Brain microvascular endothelial cell (primary cell): Measurements from ENCODE around the gene SCN3A.

ENCODE experiments used
- DNase-seq: peaks from one replicate; pipeline ENCODE4 v3.0.0-alpha.2; 2020
- H3K27ac ChIP-seq: fragments of 250-450 bp; sonication (Bioruptor Pico); 2 replicates; pipeline ENCODE4 v1.5.1; 2020; ENCODE audit warnings: mild to moderate bottlenecking, moderate library complexity
- H3K27me3 ChIP-seq: fragments of 250-450 bp; sonication (Bioruptor Pico); replicated peaks from 2 replicates; pipeline ENCODE4 v1.5.1; 2020; ENCODE audit warnings: mild to moderate bottlenecking
- H3K36me3 ChIP-seq: fragments of 250-450 bp; sonication (Bioruptor Pico); replicated peaks from 2 replicates; pipeline ENCODE4 v1.5.1; 2020; ENCODE audit warnings: mild to moderate bottlenecking
- H3K4me3 ChIP-seq: 2 replicates; pipeline ENCODE4 v1.5.1; 2011; ENCODE audit warnings: low read depth, mild to moderate bottlenecking, control low read depth, low read length, moderate library complexity
- in situ Hi-C: cut with HindIII; loops from 2 replicates; pipeline ENCODE4 v1.10.0; 2017; ENCODE audit warnings: low sequenced_read_pairs, low pct_ligation_motif_present
- TF ChIP-seq, protein P1 (sequence below): IDR thresholded peaks from 2 replicates; pipeline ENCODE4 v1.5.1; 2011; ENCODE audit warnings: low read depth, mild to moderate bottlenecking, moderate library complexity, low read length, control low read depth, inconsistent platforms; ENCODE audit errors: missing control alignments

The SCN3A gene

DNA sequence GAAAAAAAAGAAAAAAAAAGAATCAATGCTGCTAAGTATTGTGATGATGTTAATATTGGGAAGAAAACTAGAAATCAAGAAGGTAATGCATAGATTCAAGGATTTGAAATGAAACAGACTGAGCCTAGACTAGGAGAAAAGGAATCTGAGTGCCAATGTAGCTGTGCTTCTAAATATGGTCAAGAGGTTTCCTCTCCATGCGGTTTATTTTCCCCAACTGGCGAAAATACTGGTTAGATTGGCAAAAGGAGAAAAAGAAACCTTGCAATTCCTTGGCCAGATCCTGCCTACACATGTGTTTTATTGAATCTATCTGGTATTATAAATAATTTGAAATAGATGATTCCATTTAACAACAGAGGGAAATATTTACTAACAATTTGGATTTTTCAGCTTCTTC is 5.7 kb downstream of the SCN3A start:
- in situ Hi-C loops = no loop called here
- DNase-seq = no peak
- TF ChIP-seq, protein P1, sequence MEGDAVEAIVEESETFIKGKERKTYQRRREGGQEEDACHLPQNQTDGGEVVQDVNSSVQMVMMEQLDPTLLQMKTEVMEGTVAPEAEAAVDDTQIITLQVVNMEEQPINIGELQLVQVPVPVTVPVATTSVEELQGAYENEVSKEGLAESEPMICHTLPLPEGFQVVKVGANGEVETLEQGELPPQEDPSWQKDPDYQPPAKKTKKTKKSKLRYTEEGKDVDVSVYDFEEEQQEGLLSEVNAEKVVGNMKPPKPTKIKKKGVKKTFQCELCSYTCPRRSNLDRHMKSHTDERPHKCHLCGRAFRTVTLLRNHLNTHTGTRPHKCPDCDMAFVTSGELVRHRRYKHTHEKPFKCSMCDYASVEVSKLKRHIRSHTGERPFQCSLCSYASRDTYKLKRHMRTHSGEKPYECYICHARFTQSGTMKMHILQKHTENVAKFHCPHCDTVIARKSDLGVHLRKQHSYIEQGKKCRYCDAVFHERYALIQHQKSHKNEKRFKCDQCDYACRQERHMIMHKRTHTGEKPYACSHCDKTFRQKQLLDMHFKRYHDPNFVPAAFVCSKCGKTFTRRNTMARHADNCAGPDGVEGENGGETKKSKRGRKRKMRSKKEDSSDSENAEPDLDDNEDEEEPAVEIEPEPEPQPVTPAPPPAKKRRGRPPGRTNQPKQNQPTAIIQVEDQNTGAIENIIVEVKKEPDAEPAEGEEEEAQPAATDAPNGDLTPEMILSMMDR = no peak
- Histone ChIP-seq H3K27ac (no peak overlapping the region), H3K27me3 (no peaks in the 10 kb centered on the region), H3K4me3 (no peak overlapping the region), H3K36me3 (no peaks in the 10 kb centered on the region)

DNA sequence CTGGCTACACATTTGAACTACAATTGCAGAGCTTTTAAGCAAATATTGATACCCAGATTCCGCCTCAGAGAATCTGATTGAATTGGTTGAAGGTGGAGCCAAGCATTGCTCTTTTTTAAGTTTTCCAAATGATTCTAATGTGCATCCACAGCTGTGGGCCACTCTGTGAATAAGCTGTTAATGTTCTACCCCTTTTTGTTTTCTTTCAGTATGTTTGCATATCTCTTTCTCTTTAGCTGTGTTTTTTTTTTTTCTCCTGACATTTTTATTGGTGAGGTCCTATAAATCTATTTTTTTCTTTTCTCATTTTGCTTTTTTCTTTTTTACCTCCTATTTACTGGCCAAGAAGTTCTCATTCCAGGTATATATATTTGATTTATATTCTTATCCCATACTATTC is 6.5 kb downstream of the SCN3A start:
- Histone ChIP-seq H3K4me3 (no peak overlapping the region), H3K36me3 (no peaks in the 10 kb centered on the region), H3K27ac (no peak overlapping the region), H3K27me3 (no peaks in the 10 kb centered on the region)
- TF ChIP-seq, protein P1 = no peak
- in situ Hi-C loops = no loop called here
- DNase-seq = no peak

- Histone ChIP-seq H3K4me3 (no peak overlapping the region), H3K36me3 (no peaks in the 10 kb centered on the region), H3K27me3 (no peaks in the 10 kb centered on the region), H3K27ac (no peak overlapping the region)
- TF ChIP-seq, protein P1 = no peak
- DNase-seq = no peak
- in situ Hi-C loops = no loop called here
These were observed 7.4 kb downstream of the SCN3A start for GRCh38 chr2:165196411-165196810.

DNA sequence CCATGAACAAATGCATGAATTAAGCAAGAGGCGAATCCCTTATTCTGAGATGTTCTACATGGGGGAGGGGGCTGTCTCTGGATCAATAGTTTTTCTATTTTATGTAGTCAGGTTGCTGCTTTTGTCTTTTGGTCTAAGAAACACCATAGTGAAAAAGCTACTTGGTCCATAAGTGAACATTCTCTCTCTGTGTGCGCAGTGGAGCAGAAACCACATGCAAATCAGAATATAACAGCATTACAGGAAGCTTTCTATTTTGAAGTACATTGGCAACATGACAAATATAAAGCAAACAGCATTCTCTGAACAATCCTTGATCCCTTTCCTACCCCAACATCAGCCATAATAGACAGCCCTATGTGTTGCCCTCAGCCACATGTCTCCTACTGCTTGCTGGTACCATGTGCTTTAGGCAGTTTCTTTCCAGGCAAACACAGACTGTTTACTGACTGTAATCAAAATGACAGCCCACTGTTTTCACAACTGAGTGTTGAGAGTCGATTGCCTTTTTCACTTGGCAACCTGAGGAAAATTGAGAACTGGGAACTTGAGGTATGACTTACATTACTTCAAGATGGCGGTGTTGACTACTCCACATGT is 10.6 kb downstream of the SCN3A start:
- TF ChIP-seq, protein P1 = no peak
- DNase-seq = no peak
- no peak overlapping the region for H3K4me3 ChIP-seq
- H3K36me3 ChIP-seq = no peaks in the 10 kb centered on the region
- in situ Hi-C loops = no loop called here
- no peak overlapping the region for H3K27ac ChIP-seq
- H3K27me3 ChIP-seq = no peaks in the 10 kb centered on the region

GRCh38 chr2:165192729-165193128 is 11.1 kb downstream of the SCN3A start:
- no peak overlapping the region for H3K4me3 ChIP-seq
- H3K36me3 ChIP-seq = no peaks in the 10 kb centered on the region

More at GRCh38 chr2:165192729-165193128, 11.1 kb downstream of the SCN3A start:
- H3K27ac ChIP-seq = no peak overlapping the region
- no peak for DNase-seq
- in situ Hi-C loops = no loop called here
- TF ChIP-seq, protein P1 = no peak
- no peaks in the 10 kb centered on the region for H3K27me3 ChIP-seq
